ENCODE measurements around the gene NCL. TPM values are rescaled to one million over a fixed set of nuclear protein-coding genes. Genes with fewer than 3 reads are reported as not detected.

Gene NCL
- total and polyA plus RNA-seq, 2 of the 13 experiments (the other 11 are each of a cell fraction or from before 2014, with no cell fraction given) = 105 to 779 TPM

DNA sequence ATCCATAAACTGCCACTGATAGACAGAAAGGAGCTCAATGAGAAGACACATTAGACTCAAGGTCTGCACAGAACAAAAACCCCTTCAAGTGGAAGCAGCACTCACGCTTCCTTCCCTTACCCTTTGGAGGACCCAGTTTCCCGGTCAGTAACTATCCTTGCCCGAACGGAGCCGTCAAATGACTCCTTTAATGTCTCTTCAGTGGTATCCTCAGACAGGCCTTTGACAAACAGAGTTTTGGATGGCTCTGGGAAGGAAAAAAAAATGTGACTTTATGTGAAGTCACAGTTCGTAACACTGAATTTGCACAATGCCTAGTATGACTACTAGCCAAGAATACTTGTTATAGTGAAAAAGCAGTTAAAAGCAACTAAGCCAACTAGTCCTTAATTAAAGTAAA lies 8.4 kb downstream of the NCL start (continued):
- TF ChIP-seq SAFB2 (CRISPR knock-in tag; IDR thresholded peaks at IDR 0.05; ENCODE audit: borderline replicate concordance, low read depth) = no peak

DNA sequence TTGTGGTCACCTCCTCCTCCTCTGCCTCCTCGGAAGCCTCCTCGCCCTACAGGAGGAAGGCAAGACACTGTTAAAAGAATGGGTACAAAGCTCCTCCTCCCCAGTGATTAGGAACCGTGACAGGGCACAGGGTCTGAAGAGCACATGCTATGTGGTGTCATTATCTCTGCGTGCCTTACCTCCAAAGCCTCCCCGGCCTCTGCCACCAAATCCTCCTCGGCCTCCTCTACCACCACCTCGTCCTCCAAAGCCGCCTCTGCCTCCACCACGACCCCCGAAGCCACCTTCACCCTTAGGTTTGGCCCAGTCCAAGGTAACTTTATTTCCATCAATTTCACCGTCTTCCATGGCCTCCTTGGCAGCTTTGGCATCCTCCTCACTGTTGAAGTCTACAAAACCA lies 9.1 kb downstream of the NCL start:
- DNase-seq (ENCODE audit: low spot score) = no peak
- H3K27ac ChIP-seq (ENCODE audit: extremely low read length, insufficient read depth, low read length) = no peak overlapping the region
- H3K4me3 ChIP-seq (replicated peaks in 1 of 3; ENCODE audit: insufficient read depth in 1 of 3, low read depth in 2 of 3, low read length in 3 of 3) = no peak overlapping the region
- no peak for ATAC-seq
- peaks cover 54% of the 10 kb centered on the region for H4K20me1 ChIP-seq (ENCODE audit: insufficient read depth, low read length)
- in situ Hi-C loops (cut with HindIII; ENCODE audit: extremely low pct_ligation_motif_present, low pct_unique_long_range_greater_than_20kb) = no loop called here
- ChIA-PET CTCF (ENCODE audit: low intra/inter-chr PET ratio, low total read pairs) (no interaction called here), POLR2A (interaction anchor here (1.1 to 4.9 kb wide), 2 partner anchors 9 to 59 kb away, joined by 3 to 155 read pairs; partner anchors contain the start of gene NCL)
- intact Hi-C loops (cut with micrococcal nuclease; ENCODE audit: unreplicated experiment) = no loop called here
- H2AFZ ChIP-seq (ENCODE audit: low read length) = no peak overlapping the region
- peaks cover 14% of the 10 kb centered on the region for H3K79me2 ChIP-seq (ENCODE audit: insufficient read depth, low read length)
- FAIRE-seq = no peak
- H3K4me2 ChIP-seq (ENCODE audit: low read depth, low read length) = no peak overlapping the region
- H3K4me1 ChIP-seq (ENCODE audit: insufficient read depth, low read length) = peaks cover 22% of the 10 kb centered on the region
- H3K9me3 ChIP-seq (ENCODE audit: low read length) = no peaks in the 10 kb centered on the region
- no peaks in the 10 kb centered on the region for H3K27me3 ChIP-seq (ENCODE audit: control insufficient read depth in 1 of 2, insufficient read depth in 2 of 2, low read length in 2 of 2)
- no peak overlapping the region for H3K9ac ChIP-seq (ENCODE audit: insufficient read depth, low read depth, low read length)
- peaks cover 38 to 76% of the 10 kb centered on the region in 2 experiments for H3K36me3 ChIP-seq (replicated peaks in 1 of 2; ENCODE audit: control insufficient read depth in 1 of 2, insufficient read depth in 2 of 2, low read length in 2 of 2)
- BruUV-seq (replicated peaks) = no TSS peak
- WGBS (ENCODE audit: low lambda C conversion rate) = 96% methylated on average over 11 of the region's 11 CpGs
- TF ChIP-seq PHB2 (IDR thresholded peaks at IDR 0.05; ENCODE audit: partially characterized antibody) = no peak
- TF ChIP-seq KAT2B (IDR thresholded peaks at IDR 0.05; ENCODE audit: borderline replicate concordance, low read depth, low read length) = no peak
- no peak for TF ChIP-seq KLF16 (CRISPR knock-in tag; IDR thresholded peaks at IDR 0.05)
- no peak for TF ChIP-seq ZBTB20 (CRISPR knock-in tag; IDR thresholded peaks at IDR 0.05; ENCODE audit: borderline replicate concordance, low read depth)
- no peak for TF ChIP-seq ZNF160 (CRISPR knock-in tag; IDR thresholded peaks at IDR 0.05)
- TF ChIP-seq AGO2 (optimal IDR thresholded peaks at IDR 0.05; ENCODE audit: low read depth, low read length) = peak; percentile 61
- TF ChIP-seq, protein P1, sequence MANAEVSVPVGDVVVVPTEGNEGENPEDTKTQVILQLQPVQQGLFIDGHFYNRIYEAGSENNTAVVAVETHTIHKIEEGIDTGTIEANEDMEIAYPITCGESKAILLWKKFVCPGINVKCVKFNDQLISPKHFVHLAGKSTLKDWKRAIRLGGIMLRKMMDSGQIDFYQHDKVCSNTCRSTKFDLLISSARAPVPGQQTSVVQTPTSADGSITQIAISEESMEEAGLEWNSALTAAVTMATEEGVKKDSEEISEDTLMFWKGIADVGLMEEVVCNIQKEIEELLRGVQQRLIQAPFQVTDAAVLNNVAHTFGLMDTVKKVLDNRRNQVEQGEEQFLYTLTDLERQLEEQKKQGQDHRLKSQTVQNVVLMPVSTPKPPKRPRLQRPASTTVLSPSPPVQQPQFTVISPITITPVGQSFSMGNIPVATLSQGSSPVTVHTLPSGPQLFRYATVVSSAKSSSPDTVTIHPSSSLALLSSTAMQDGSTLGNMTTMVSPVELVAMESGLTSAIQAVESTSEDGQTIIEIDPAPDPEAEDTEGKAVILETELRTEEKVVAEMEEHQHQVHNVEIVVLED (CRISPR knock-in tag; IDR thresholded peaks at IDR 0.05; ENCODE audit: borderline replicate concordance) = no peak
- no peak for TF ChIP-seq TOE1 (CRISPR knock-in tag; IDR thresholded peaks at IDR 0.05)
- TF ChIP-seq SP2 (CRISPR knock-in tag; IDR thresholded peaks at IDR 0.05) = no peak
- 0 out of 2 replicates have a peak, but pooled peaks have one; percentile 9 for TF ChIP-seq SALL1 (CRISPR knock-in tag; IDR thresholded peaks at IDR 0.05)
- TF ChIP-seq ZNF326 (CRISPR knock-in tag; IDR thresholded peaks at IDR 0.05; ENCODE audit: borderline replicate concordance) = no peak
- TF ChIP-seq ZMYM3 (CRISPR knock-in tag; IDR thresholded peaks at IDR 0.05) = no peak
- TF ChIP-seq, protein P2, sequence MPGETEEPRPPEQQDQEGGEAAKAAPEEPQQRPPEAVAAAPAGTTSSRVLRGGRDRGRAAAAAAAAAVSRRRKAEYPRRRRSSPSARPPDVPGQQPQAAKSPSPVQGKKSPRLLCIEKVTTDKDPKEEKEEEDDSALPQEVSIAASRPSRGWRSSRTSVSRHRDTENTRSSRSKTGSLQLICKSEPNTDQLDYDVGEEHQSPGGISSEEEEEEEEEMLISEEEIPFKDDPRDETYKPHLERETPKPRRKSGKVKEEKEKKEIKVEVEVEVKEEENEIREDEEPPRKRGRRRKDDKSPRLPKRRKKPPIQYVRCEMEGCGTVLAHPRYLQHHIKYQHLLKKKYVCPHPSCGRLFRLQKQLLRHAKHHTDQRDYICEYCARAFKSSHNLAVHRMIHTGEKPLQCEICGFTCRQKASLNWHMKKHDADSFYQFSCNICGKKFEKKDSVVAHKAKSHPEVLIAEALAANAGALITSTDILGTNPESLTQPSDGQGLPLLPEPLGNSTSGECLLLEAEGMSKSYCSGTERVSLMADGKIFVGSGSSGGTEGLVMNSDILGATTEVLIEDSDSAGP (CRISPR knock-in tag; IDR thresholded peaks at IDR 0.05; ENCODE audit: borderline replicate concordance) = no peak
- TF ChIP-seq POLR2A (IDR thresholded peaks at IDR 0.05; ENCODE audit: insufficient read depth in 1 of 2, low read depth in 2 of 2, low read length in 2 of 2) = peak; percentile 53; a peak in 2 of 4 replicates
- no peak for TF ChIP-seq ZNF891 (CRISPR knock-in tag; IDR thresholded peaks at IDR 0.05)
- peak; percentile 76; the same call in 1 of the 2 replicates for TF ChIP-seq POLR2AphosphoS2 (IDR thresholded peaks at IDR 0.05; ENCODE audit: low read depth, low read length)
- no peak for TF ChIP-seq IRF2 (CRISPR knock-in tag; IDR thresholded peaks at IDR 0.05)
- peak; percentile 34; the same call in 1 of the 2 replicates for TF ChIP-seq POLR2G (IDR thresholded peaks at IDR 0.05; ENCODE audit: low read depth, low read length)
- TF ChIP-seq ARID2 (CRISPR knock-in tag; IDR thresholded peaks at IDR 0.05; ENCODE audit: borderline replicate concordance) = no peak
- peak; percentile 73 for TF ChIP-seq RBFOX2 (IDR thresholded peaks at IDR 0.05; ENCODE audit: low read depth, low read length)
- TF ChIP-seq RBM22 (optimal IDR thresholded peaks at IDR 0.05; ENCODE audit: low read length) = peak; percentile 91

Measured in HepG2 (cell line).